ENCODE data around the gene FAM181B.
"Not testable (repeated sequence)": the region's sequence is repeated elsewhere in the genome, so short reads cannot be mapped to it uniquely, and the experiment has no call there.

FAM181B gene

DNA sequence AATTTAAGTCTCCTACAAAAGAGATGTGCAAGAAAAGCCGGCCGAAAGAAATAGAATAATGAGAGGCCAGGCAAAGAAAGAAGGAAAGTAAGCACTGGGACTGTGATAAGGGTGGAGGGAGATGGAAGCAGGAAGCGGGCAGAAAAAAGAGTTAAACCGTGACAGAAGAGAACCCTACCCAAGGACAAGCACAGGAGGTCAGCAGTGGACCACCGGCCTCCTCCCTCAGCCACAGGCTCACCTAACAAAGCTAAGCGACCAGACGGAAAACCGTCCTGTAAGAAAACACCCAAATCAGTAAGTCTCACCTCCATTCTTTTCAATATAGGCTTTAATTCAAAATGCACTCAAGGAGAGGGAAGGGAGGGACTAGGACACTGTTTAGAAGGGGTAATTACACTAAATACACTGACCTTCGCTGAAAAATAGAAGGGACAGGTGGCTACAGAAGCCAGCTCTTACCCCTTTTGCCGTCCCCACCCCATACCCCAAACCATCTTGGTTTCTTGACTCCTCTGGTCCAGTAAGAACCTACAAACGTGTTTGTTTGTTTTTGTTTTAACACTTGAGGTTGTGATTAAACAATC lies 1.9 kb downstream of the FAM181B start:
- no peak for DNase-seq

DNA sequence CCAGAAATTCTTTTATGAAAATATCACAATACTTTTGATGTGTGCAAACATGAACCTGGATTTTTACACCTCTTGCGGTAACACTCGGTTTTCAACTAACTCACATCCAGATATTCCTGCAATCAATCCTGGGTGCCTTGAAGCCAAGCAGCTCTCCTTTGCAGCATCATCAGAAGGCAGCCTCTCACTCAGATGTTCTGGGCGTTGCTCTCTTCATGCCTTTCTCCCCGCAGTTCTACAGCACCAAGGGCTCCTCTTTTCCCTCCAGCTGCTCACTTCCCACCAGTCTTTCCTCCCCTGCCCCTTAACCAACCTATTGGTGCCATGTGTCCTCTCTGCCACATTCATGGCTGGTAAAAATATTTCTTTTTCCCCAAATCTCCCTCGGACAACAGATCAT lies 2.9 kb downstream of the FAM181B start:
- DNase-seq, result no peak

DNA sequence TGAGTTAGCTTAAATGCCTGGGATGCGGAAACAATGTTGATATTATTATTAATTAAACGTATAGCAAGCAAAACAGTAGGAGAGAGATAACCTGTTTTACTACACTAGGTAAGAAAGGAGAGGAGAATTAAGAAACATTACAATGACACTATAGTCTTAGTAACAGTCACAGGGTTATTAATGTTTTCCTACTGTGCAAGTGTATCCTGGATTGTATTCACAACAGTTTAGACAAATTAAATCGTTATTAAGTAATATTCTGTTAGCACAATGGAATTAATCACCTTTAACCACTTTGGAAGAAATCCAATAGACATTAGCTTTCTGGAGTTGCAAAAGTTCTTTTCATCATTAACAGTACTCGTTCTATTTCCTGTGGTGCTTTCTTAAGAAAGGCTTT lies 3.4 kb downstream of the FAM181B start:
- DNase-seq, result no peak

DNA sequence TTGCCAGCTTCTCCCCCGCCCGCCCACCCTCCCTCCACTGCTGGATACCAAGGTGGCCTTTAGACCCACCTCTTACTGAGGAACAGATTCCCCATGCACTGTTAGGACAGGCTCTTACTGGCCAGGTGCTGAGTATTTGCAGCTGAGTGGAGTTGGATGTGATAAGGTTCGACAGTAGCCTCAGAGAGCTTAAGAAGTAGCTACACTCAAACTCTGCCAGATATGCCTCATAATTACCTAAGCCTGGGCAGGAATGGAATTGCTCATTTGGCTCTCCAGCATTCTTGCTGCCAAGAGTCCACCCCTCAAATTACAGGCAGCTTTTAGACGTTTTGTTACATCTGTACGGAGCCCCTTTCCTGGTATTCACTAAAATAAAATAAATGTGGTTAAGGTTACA lies 9.6 kb downstream of the FAM181B start:
- no peak for DNase-seq

DNA sequence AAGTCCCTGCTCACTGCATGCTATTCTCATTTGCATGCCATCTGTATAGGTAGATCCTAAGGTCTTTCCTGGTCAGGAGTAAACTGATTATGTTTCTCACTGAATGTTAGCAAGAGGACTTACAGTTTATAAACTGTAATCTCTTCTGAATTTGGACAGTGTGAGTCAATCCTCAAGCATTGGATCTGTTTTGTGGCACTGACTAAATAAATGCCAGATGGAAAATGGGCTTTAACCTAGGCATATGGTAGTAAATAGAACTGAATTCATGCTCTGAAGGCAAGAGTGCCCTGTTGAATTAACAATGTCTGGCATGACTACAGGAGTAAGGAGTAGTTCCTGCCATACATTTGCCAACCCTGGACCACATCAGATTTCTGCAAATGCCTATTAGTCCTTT lies 11.4 kb downstream of the FAM181B start:
- no peak for DNase-seq

GRCh38 chr11:82720267-82721065 lies 13.2 kb downstream of the FAM181B start:
- DNase-seq, result no peak

DNA sequence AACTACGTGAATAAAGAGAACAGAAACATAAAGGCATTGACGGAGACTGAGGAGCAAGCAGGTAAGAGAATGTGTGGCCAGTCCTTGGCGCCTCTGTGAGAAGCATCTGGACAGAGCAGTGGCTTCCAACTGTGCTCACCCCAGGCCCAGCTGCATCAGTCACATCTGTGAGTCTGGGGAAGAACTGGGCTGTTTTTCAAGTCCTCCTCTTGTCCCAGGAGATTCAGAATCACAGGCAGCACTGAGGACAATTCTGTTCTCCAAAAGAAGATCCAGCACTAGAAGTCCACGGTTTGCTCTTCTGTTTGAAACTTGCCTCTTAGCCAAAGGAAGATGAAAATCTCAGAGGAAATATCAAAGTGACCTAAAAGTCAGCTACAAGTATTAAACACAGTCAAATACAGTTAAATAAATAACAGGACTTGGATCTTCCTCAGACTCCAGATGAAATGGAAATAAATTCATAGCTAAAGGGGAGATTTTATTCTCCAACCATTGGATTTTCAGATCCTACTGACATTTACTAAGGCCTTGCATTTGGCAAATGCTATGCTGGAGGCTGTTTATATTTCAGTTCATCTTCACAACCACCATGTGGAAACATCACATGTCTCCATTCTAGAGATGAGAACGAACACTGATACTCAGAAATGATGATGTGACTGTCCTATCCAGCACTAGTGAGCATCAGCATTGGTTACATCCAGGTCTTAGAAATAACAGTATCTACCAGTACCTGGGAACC lies 14.1 kb downstream of the FAM181B start:
- no peak for DNase-seq

GRCh38 chr11:82718821-82719220 lies 14.8 kb downstream of the FAM181B start:
- no peak for DNase-seq

DNA sequence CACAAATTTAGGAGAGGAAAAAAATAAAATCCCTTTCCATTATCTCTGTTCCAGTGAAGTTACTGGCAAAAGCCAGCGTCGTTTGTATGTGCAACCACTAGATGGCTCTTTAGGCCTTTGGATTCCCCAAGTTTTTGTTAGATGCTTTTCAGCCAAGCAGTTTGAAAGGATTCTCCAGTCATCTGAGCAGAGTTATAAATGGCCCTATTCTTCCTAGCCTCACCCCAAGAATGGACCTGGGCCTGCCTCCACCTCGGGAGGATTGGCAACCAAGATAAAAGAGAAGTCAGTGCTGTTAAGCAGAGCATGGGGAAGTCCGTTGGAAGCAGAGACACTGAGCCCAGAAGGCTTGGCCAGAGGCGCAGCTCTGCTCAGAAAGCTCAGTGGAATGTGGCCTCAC lies 15.4 kb downstream of the FAM181B start:
- DNase-seq, result no peak

DNA sequence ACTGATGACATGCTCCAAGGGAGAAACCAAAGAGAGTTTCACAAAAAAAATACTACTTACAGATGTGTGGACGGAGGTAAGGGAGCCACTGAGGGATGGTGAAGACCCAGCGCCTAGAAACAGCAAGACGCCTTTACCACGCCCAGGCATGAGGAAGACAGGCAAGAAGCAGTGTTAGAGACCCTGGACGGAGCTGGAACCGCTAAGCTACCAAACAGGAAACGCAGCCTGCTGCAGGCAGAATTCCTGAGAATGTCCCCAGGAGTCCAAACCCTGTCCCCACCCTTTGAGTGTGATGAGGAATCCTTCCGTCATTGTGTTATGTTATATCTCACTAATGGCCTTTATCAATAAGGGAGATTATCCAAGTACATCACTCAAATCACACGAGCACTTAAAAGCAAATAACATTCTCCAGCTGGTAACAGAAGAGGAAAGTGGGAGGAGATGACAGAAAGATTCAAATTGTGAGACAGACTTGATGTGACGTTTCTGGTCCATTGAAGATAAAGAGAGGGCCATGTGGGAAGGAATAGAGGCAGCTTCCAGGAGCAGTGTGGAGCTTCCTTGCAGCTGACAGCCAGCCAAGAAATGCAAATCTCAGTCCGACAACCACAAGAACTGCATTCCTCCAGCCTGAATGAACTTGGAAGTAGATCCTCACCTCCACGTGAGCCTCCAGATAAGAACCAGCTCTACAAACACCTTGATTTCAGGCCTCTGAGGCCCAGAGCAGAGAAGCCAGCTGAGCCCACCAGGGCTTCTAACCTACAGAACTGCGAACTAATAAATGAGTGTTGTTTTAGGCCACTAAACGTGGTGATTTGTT lies 19.1 kb downstream of the FAM181B start:
- DNase-seq, result no peak

- DNase-seq, result no peak
These were observed 22.0 kb downstream of the FAM181B start for GRCh38 chr11:82711648-82712047.

- no peak for DNase-seq
These were observed 29.9 kb downstream of the FAM181B start for GRCh38 chr11:82703796-82704195.

DNA sequence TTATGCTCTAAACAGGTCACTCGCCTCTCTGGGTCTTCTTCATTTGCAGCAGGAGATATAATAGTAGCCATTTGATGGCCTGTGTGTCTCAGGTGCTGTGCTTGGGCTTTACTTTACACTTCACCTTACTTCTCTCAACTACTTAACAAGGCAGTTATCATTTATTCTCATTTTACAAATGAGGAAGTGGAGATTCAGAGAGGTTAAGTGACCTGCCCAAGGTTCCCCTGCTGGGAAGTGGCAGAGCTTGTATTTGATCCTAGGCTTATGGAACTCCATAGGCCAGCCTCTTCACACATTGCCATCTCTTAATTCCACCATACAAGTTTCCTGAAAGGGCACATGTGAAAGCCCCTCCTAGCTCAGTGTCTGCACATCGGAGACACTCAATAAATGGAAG lies 30.4 kb downstream of the FAM181B start:
- DNase-seq, result no peak

DNA sequence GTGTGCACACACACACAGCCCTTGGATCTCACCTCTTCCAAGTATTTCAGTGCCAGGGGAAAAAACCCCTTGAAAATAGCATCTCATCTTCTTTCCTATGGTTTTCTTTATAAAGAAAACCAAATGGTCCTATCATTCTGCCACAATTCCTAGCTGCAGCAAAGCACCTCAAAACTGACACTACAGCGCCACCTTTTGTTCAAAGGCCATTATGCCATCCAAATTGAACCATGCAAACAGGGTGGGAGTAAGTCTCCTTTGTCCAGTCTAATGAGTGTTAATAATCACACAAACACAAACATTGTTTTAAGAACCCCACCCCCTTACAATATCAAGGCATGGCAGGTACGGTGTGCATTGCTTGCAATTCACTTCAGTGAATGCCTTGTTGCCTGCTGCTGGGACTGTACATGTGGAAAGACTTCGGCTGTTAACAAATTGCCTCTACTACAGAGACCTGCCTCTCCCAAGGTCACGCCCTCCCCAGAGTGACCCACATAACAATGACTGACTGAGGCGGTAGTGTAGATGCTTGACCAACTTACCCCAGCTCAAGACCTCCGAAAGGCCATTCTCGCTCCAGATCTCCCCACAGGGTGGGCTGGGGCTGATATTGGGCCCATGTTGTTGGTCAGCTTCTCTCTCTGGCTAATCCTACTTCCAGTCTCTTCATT lies 31.7 kb downstream of the FAM181B start:
- no peak for DNase-seq

- no peak for DNase-seq
These were observed 34.9 kb downstream of the FAM181B start for GRCh38 chr11:82698576-82699352.

- no peak for DNase-seq
These were observed 40.7 kb downstream of the FAM181B start for GRCh38 chr11:82692981-82693380.

- not testable (repeated sequence) for DNase-seq
These were observed 44.3 kb downstream of the FAM181B start for GRCh38 chr11:82689347-82689746.

GRCh38 chr11:82686211-82686610 lies 47.5 kb downstream of the FAM181B start:
- DNase-seq, result no peak

DNA sequence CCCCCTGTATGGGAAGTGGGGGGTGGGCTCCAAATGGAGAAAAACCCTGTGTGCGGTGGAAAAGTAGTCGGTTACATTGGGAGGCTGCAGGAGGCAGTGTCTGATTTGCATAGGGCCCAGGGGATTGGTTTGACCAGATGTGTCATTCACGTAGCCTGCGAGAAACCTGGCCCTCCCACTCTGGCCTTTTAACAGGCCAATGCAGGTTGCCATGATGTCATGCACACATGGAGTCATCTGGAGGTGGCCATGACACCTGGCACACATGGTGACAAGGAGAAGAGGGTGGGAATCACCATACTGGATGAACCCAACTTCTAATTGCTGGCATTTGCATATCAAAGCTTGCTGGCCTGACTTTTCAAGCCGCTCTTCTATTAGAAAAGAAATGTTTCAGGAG lies 50.6 kb downstream of the FAM181B start:
- no peak for DNase-seq

DNA sequence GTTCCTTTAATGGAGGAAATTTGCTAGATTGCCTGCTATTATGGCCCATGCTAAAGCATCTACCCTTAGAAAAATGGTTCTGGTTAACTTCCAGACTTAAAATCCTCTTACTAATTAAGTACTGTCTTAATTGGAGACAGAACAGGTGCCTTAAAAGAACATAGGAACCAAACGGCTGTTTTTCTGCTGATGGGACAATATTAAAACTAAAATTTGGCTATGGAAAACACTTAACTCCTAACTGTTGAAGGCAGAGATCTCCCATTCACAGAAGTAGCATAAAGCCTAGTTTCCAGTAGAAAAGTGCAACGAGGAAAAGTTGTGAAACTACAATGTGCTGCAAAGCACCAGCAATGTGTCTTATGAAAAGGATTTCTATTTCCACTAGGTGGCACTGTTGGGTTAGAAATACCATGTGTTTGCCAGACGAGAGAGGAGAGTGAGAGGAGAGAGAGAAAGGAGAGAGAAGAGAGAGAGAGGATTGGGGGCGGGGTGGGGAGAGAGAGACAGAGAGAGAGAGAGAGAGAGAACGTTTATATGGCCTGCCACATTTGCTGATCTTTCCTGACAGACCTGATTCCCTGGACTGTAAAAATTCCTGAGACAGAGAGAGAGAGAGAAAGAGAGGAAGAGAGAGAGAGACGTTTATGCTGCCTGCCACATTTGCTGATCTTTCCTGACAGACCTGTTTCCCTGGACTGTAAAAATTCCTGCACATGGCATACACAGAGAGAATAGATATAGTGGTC lies 51.5 kb downstream of the FAM181B start:
- no peak for DNase-seq

DNA sequence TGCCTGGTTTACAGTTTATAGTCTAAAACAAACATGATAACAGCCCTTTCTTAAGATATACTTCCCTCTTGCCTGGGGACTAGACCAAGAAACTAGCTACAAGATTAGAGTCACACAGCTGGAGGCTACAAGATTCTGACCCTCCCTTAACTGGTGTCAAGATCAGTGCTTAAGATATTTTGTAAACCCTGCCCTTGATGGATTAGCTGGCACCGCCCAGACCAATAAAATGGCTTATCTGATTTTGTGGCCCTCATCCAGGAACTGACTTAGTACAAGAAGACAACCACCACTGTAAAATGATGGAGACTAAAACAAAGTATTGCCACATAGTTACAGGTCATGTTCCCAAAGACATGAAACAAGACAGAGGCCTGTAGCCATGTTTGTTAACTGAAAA lies 53.4 kb downstream of the FAM181B start:
- DNase-seq, result no peak
